Bone marrow (tissue), 2 donors: ENCODE data around the gene SOWAHD.
"Not testable (repeated sequence)": the region's sequence is repeated elsewhere in the genome, so short reads cannot be mapped to it uniquely, and the experiment has no call there.

Experiments used
- DNase-seq, 2 donors: peaks; one replicate each; lab custom pipeline; 2025; lab: John Stamatoyannopoulos, UW

SOWAHD gene

GRCh38 chrX:119758731-119759247, 401 bp downstream of the SOWAHD start:
- DNase-seq, result no peak

DNA sequence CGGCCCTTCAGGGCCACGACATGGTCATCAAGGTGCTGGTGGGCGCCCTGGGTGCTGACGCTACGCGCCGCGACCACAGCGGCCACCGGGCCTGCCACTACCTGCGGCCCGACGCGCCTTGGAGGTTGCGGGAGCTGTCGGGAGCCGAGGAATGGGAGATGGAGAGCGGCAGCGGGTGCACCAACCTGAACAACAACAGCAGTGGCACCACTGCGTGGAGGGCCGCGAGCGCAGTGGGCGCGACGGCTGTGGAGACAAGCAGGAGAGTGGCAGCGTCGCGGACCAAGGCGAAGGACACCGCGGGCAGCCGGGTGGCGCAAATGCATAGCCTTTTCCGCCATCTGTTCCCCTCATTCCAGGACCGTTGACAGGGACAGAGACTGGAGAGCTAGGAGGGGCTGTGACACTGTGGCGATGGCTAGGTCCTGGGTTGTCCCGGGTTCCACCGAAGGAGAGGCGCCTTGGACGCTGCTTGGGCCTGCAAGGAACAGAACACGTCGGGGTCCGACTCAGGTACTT, 919 bp downstream of the SOWAHD start:
- DNase-seq, result no peak

- no peak for DNase-seq
Observed at GRCh38 chrX:119760026-119760877, 1.9 kb downstream of the SOWAHD start.

DNA sequence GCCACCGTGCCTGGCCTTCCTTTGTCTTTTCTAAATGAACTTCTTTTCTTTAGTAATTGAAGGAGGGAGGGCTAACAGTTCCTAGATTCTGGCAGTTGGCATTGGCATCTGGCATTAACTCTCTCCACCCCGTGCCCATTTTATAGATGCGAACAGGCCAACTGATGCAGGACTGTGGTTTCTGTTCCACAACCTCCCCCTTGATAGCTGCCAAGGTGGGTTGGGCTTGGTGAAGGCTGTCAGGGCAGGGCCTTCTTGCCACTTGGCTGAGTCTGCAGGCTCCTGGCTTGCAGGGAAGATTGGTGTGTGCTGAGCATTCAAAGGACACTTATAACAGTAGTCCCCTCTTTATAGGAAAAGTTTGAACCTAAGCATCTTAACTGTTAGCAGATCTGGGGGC, 4.3 kb downstream of the SOWAHD start:
- DNase-seq, result no peak

GRCh38 chrX:119763181-119763580, 4.8 kb downstream of the SOWAHD start:
- no peak for DNase-seq

GRCh38 chrX:119763836-119764387, 5.5 kb downstream of the SOWAHD start:
- no peak for DNase-seq

DNA sequence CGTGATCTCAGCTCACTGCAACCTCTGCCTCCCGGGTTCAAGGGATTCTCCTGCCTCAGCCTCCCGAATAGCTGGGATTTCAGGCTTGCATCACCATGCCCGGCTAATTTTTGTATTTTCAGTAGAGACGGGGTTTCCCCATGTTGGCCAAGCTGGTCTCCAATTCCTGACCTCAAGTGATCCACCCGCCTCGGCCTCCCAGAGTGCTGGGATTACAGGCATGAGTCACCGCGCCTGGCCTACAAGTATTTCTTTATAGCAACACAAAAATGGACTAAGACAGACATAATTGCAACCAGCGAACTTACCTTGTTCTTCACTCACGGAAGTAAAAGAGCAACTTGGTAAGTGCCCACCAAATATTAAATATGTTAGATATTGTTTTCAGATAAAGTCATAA, 10.0 kb downstream of the SOWAHD start:
- not testable (repeated sequence) for DNase-seq

DNA sequence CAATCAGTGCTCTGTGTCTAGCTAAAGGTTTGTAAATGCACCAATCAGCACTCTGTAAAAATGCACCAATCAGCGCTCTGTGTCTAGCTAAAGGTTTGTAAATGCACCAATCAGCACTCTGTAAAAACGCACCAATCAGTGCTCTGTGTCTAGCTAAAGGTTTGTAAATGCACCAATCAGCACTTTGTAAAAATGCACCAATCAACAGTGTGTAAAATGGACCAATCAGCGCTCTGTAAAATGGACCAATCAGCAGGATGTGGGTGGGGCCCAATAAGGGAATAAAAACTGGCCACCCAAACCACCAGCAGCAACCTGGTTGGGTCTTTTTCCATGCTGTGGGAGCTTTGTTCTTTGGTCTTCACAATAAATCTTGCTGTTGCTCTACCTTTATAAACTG, 11.0 kb downstream of the SOWAHD start:
- not testable (repeated sequence) for DNase-seq

DNA sequence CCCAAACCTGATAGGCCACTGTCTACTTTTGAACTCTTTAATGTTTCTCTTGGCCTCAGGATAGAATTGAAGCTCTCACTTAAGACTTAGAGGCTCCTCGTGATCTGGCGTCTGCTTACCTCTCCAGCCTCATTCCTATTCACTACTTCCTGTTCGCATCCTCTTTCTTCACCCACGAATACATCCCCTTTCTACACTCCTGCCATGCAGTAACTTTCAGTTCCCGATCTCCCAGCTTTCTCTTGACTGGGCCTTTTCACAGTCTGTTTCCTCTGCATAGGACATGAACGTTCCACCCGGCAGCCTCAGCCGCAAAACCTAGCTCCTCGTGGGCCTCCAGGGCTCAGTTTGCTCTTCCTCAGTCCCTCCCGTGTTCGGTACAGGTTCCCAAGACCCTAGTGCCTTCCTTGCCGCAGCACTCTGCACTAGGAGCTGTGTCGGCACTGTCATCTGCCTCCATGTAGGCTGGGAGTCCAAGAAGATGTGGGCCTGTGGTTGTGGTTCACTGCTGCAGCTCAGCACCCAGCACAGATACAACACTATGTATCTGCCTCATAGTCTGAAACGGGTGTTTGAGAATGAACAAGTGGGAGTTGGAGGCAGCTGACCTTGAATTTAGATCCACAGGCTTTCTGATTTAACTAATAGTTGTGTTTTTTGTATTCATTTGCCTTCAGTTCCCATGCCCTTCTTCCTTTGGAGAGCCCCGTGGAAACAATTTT, 17.3 kb downstream of the SOWAHD start:
- no peak for DNase-seq

DNA sequence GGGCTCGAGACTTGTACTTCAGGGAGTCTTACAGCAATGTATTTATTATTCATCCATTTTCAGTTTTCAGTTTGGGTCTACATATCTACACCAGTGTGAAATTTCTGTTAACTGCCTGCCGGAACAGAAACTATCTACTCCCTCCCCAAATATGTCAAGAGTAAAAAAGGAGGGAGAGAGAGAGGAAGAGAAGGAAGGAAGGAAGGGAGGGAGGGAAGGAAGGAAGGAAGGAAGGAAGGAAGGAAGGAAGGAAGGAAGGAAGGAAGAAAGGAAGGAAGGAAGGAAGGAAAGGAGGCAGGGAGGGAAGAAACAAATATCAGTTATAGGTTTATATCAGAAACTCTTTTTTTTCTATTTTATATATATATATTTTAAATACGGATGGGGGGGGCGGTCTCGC, 20.4 kb downstream of the SOWAHD start:
- DNase-seq, result no peak

DNA sequence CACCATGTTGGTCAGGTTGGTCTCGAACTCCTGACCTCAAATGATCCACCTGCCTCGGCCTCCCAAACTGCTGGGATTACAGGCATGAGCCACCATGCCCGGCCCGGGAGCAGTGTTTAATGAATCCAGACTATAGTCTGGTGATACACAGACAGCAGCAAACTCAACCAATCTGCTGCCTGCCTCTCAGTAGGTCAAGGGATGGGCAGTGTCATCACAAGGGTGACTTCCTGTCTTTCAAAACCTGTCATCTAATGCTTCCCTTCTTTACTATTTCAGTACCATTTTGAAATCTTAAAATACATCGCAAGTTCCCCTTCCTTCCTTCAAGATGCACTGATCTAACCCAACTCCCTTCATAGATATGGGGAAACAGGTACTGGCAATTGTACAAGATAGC, 24.6 kb downstream of the SOWAHD start:
- DNase-seq, result no peak

- DNase-seq, result peak in 1 of 2 donors; percentile 4
Observed at GRCh38 chrX:119784747-119785446, 26.5 kb downstream of the SOWAHD start.

GRCh38 chrX:119790977-119791436, 32.6 kb downstream of the SOWAHD start:
- DNase-seq, result peak; percentile 9 to 19

DNA sequence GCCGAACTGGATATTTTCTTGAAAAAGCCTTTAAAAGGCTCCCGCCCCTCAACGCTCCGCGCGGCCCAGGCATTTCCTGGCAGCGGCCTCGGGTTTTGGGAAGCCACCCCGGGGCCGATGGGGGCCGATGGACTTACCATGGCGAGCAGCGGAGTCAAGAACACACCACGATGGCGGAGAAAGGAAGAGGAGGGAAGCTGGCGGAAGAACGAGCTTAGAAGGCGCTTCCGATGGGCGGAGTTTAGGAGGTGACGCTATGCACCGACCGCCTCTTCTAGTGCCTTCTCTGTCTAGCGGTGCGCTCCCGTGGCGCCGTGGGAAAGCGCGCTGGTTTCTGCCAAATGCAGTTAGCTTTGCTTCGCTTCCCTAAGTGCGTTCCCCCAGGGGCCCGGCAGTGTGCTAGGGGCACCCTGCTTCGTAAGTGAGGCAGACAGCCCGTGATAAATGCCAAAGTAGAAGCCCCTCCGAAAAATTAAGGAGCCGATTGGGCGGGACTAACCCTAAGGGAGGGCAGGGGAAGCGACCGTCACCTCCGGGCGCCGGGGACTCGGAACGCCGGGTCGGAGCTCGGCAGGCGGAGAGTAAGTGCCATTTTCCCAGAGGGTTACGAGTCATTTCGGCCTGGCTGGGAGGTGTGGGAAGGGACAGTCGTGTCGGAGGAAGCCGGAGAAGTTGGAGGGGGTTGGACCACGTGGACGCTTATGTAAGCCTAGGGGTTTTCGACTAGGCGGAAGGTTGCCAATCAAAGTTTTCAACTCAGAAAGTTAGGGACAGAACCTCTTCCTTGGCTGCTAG, 33.2 kb downstream of the SOWAHD start, which contains the start of gene RPL39:
TSS of gene RPL39 (minus strand) at position 194 of the 795 bp plus-strand sequence. CDS start at position 140, 54 bp downstream.
- peak; percentile 40 to 82 for DNase-seq

GRCh38 chrX:119801253-119802221, 43.1 kb downstream of the SOWAHD start:
- DNase-seq, result no peak

DNA sequence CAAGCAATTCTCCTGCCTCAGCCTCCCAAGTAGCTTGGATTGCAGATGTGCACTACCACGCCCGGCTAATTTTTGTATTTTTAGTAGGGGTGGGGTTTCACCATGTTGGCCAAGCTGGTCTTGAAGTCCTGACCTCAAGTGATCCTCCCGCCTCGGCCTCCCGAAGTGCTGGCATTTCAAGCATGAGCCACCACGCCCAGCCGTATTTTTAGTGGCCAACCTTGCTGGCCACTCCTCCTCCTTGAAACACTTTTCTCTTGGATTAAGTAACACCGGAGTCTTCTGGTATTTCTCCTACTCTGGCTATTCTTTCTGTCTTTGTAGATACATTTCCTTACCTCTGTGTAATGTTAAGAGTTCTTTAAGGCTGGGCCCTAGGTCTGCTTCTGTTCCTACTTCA, 44.2 kb downstream of the SOWAHD start:
- DNase-seq, result no peak

DNA sequence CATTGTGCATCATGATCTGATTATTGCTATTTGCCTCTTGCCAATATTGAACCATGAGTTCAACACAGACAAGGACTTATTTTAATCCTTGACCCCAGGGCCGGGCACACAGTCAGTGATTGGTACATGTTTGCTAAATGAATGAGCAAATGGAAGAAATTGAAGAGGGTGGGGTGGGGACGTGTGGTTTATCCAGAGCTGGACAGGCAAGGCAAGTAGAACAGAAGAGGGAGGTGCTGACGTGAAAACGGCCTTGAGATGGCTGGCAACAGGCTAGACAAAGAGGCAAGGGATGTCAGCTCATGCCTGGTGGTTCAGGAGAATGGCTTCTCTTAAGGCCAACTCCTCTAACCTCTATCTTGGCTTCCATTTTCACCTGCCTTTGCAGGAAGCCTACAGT, 50.1 kb downstream of the SOWAHD start:
- not testable (repeated sequence) for DNase-seq

- no peak for DNase-seq
Observed at GRCh38 chrX:119809185-119809666, 50.8 kb downstream of the SOWAHD start.
